GM12878 (cell line): Measurements from ENCODE around the gene FHOD3. TPM values are rescaled to one million over a fixed set of nuclear protein-coding genes. Genes with fewer than 3 reads are reported as not detected.

Experiments
- ATAC-seq: fragments of 200-7000 bp; cut with Tn5 transposase; 3 replicates; pipeline ENCODE4 v1.9.1; 2020; ENCODE audit warnings: mild to moderate bottlenecking, moderate library complexity
- BruUV-seq: library from RNA; stranded (reverse); fragments of 400-500 nt; replicated peaks from 2 replicates; lab custom pipeline; 2021; lab: Mats Ljungman, UMichigan
- CTCF ChIA-PET: fragments of 300-600 bp; sonication (Branson Sonifier 250); formaldehyde crosslinking; extraction: SDS; loops from one replicate; lab custom pipeline; 2021; ENCODE audit warnings: inconsistent platforms; lab: Yijun Ruan, JAX
- POLR2A ChIA-PET: fragments of 350-600 bp; formaldehyde crosslinking; extraction: SDS; loops from one replicate; lab custom pipeline; 2021; ENCODE audit warnings: inconsistent platforms; lab: Charles Lee
- RAD21 ChIA-PET: fragments of 300-600 bp; sonication (Branson Sonifier 250); formaldehyde crosslinking; loops from one replicate; lab custom pipeline; 2023; ENCODE audit warnings: antibody characterized with exemption; ENCODE audit not compliant: unreplicated experiment; lab: Charles Lee
- SMC1A ChIA-PET: fragments of 300-600 bp; sonication (Branson Sonifier 250); formaldehyde crosslinking; loops from one replicate; lab custom pipeline; 2023; ENCODE audit not compliant: unreplicated experiment, uncharacterized antibody; lab: Charles Lee
- DNase-seq: peaks from one replicate; pipeline ENCODE4 v3.0.0-alpha.2; 2011; ENCODE audit warnings: low read depth, low spot score
- FAIRE-seq: peaks from 3 replicates; lab custom pipeline; 2011; peaks lifted over from hg19 to GRCh38; lab: Jason Lieb, UNC
- H2AFZ ChIP-seq: 2 replicates; pipeline ENCODE4 v1.6.0; 2011; ENCODE audit warnings: low read depth, low read length, control low read depth; ENCODE audit not compliant: control insufficient read depth
- H3K27ac ChIP-seq: 2 replicates; pipeline ENCODE4 v1.5.1; 2011; ENCODE audit warnings: control low read depth; ENCODE audit not compliant: control insufficient read depth, insufficient read depth
- H3K27me3 ChIP-seq, 2 experiments: replicated peaks in 1 of 2; 2 replicates each; pipeline versions ENCODE4 v1.6.0 to v1.6.1; 2011; ENCODE audit warnings: low read length in 1 of 2; ENCODE audit not compliant: control insufficient read depth in 2 of 2, insufficient read depth in 2 of 2
- H3K36me3 ChIP-seq, 2 experiments: 2 replicates each; pipeline ENCODE4 v1.5.1; 2011; ENCODE audit warnings: low read length in 1 of 2; ENCODE audit not compliant: control insufficient read depth in 2 of 2, insufficient read depth in 2 of 2
- H3K4me1 ChIP-seq: 2 replicates; pipeline ENCODE4 v1.6.1; 2011; ENCODE audit warnings: mild to moderate bottlenecking, low read length, moderate library complexity, mixed read lengths; ENCODE audit not compliant: control insufficient read depth, insufficient read depth
- H3K4me2 ChIP-seq: 2 replicates; pipeline ENCODE4 v1.6.0; 2011; ENCODE audit warnings: control low read depth; ENCODE audit not compliant: control insufficient read depth, insufficient read depth
- H3K4me3 ChIP-seq: fragments of 200-600 bp; sonication (generic); 2 replicates; pipeline ENCODE4 v1.5.1; 2016
- H3K79me2 ChIP-seq: 2 replicates; pipeline ENCODE4 v1.6.0; 2011; ENCODE audit warnings: low read length; ENCODE audit not compliant: control insufficient read depth, insufficient read depth
- H3K9ac ChIP-seq: 2 replicates; pipeline ENCODE4 v1.8.0; 2011; ENCODE audit warnings: low read length, control low read depth, mixed read lengths; ENCODE audit not compliant: control insufficient read depth, insufficient read depth
- H3K9me3 ChIP-seq: replicated peaks from 3 replicates; pipeline ENCODE4 v1.5.1; 2011; ENCODE audit warnings: mild to moderate bottlenecking, low read length; ENCODE audit not compliant: control insufficient read depth, insufficient read depth
- H4K20me1 ChIP-seq: 2 replicates; pipeline ENCODE4 v1.6.0; 2011; ENCODE audit not compliant: control insufficient read depth, insufficient read depth
- ATF7 ChIP-seq: fragments of 450-650 bp; IDR thresholded peaks from 2 replicates; pipeline ENCODE4 v1.6.1; 2016; ENCODE audit warnings: low read depth, mild to moderate bottlenecking
- SKIL ChIP-seq: fragments of 450-650 bp; IDR thresholded peaks from 2 replicates; pipeline ENCODE4 v1.6.1; 2017; ENCODE audit warnings: mild to moderate bottlenecking, low read depth, inconsistent platforms; ENCODE audit not compliant: poor library complexity, severe bottlenecking
- WGBS: methylation state at CpG from one replicate; pipeline ENCODE4 v1.1.6; 2016; ENCODE audit warnings: low lambda C conversion rate; ENCODE audit not compliant: insufficient replicate concordance, insufficient coverage; ENCODE audit errors: missing lambda C conversion rate; 5-methylcytosine and 5-hydroxymethylcytosine counted together
- in situ Hi-C: fragments of 300-500 bp; cut with MboI; formaldehyde crosslinking; loops from 9 replicates; pipeline ENCODE4 v1.14.3; 2018; ENCODE audit warnings: mixed read lengths
- intact Hi-C: fragments of 100-400 bp; cut with micrococcal nuclease; formaldehyde crosslinking; loops from one replicate; pipeline ENCODE4 v1.14.2; 2022; ENCODE audit not compliant: unreplicated experiment
- polyA plus RNA-seq, 11 experiments: library from polyadenylated mRNA; depleted of rRNA in 4 of 11; unstranded in 6 of 11; stranded (reverse) in 5 of 11; fragments of >200 nt; fragmentation: Nextera tagmentation in 4 of 11; fragmentation: Illumina TruSeq in 1 of 11; extraction: Ambion mirVana in 4 of 11; extraction: Trizol in 1 of 11; gene quantifications; 1 replicate in 1 of 11; 2 replicates in 10 of 11; pipeline versions ENCODE4 v1.2.1 to v1.2.3, GENCODE V29; 2011 to 2016; ENCODE audit warnings: inconsistent platforms in 2 of 11, missing spikeins in 2 of 11, low read depth in 1 of 11
- total RNA-seq, 4 experiments: library from RNA; depleted of rRNA in 3 of 4; stranded (reverse); fragments of >200 nt in 3 of 4; fragmentation: Illumina TruSeq in 1 of 4; extraction: Trizol in 1 of 4; gene quantifications; 2 replicates each; pipeline versions ENCODE4 v1.2.1 to v1.2.3, GENCODE V29; 2013 to 2021
- TF ChIP-seq, protein P1 (sequence below): fragments of 450-650 bp; IDR thresholded peaks from 2 replicates; pipeline ENCODE4 v1.6.1; 2016; ENCODE audit warnings: mild to moderate bottlenecking

FHOD3 gene
- total and polyA plus RNA-seq, 10 of the 15 experiments (the other 5 are each of a cell fraction or from before 2014, with no cell fraction given), result 0.77 to 26.7 (median 10.4) TPM

- H3K36me3 ChIP-seq, result no peaks in the 10 kb centered on the region
- H3K27ac ChIP-seq, result no peak overlapping the region
- no peak for DNase-seq
- no peak for FAIRE-seq
- in situ Hi-C loops (no loop called here), intact Hi-C loops (no loop called here)
- POLR2A ChIA-PET, result no interaction called here
- no peak for ATAC-seq
- RAD21 ChIA-PET, result interaction anchor here (0.6 kb wide), 1 partner anchor 562 kb away, joined by 3 read pairs; no protein-coding TSS in a partner anchor
- no peak overlapping the region for H2AFZ ChIP-seq
- no peaks in the 10 kb centered on the region for H3K9me3 ChIP-seq
- TF ChIP-seq, protein P1, sequence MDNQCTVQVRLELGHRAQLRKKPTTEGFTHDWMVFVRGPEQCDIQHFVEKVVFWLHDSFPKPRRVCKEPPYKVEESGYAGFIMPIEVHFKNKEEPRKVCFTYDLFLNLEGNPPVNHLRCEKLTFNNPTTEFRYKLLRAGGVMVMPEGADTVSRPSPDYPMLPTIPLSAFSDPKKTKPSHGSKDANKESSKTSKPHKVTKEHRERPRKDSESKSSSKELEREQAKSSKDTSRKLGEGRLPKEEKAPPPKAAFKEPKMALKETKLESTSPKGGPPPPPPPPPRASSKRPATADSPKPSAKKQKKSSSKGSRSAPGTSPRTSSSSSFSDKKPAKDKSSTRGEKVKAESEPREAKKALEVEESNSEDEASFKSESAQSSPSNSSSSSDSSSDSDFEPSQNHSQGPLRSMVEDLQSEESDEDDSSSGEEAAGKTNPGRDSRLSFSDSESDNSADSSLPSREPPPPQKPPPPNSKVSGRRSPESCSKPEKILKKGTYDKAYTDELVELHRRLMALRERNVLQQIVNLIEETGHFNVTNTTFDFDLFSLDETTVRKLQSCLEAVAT, result no peak
- no peak for TF ChIP-seq SKIL
- TF ChIP-seq ATF7, result no peak
- H3K4me3 ChIP-seq, result no peak overlapping the region
- BruUV-seq, result no TSS peak
- H3K9ac ChIP-seq, result no peak overlapping the region
- no peaks in the 10 kb centered on the region for H4K20me1 ChIP-seq
- no peak overlapping the region for H3K4me2 ChIP-seq
- WGBS, result 21% methylated on average over 3 of the region's 3 CpGs
- no peaks in the 10 kb centered on the region for H3K79me2 ChIP-seq
- H3K27me3 ChIP-seq, result no peaks in the 10 kb centered on the region
- CTCF ChIA-PET, result interaction anchor here (0.6 to 1.7 kb wide), 2 partner anchors 10 to 31 kb away, joined by 3 to 11 read pairs; no protein-coding TSS in a partner anchor
- H3K4me1 ChIP-seq, result no peaks in the 10 kb centered on the region
- SMC1A ChIA-PET, result interaction anchor here (0.5 to 1.5 kb wide), 3 partner anchors 8 to 612 kb away, joined by 3 to 6 read pairs (median 3); no protein-coding TSS in a partner anchor
Observed at GRCh38 chr18:36718705-36719328, 421.3 kb downstream of the FHOD3 start.
